Immature natural killer cell (primary cell): Measurements from ENCODE around the gene LRRC8C. TPM values are rescaled to one million over a fixed set of nuclear protein-coding genes. Genes with fewer than 3 reads are reported as not detected.

Experiments
- DNase-seq, 3 donors: peaks; one replicate each; pipeline ENCODE4 v3.0.0; 2022; ENCODE audit warnings: mixed read lengths in 1 of 3
- H3K27ac Mint-ChIP-seq, 6 donors: one replicate each; pipeline ENCODE4 v1.8.0; 2020; ENCODE audit warnings: mixed read lengths in 6 of 6, mild to moderate bottlenecking in 5 of 6, inconsistent platforms in 4 of 6, moderate library complexity in 3 of 6
- H3K27me3 Mint-ChIP-seq, 3 donors: one replicate each; pipeline ENCODE4 v1.8.0; 2020 to 2021; ENCODE audit warnings: low read depth in 3 of 3, mild to moderate bottlenecking in 3 of 3, mixed read lengths in 3 of 3, moderate library complexity in 3 of 3, inconsistent platforms in 1 of 3
- H3K36me3 Mint-ChIP-seq, 3 donors: one replicate each; pipeline ENCODE4 v1.8.0; 2020; ENCODE audit warnings: mixed read lengths in 3 of 3, inconsistent platforms in 2 of 3, mild to moderate bottlenecking in 2 of 3
- H3K4me1 Mint-ChIP-seq, 2 donors: one replicate each; pipeline ENCODE4 v1.8.0; 2020; ENCODE audit warnings: inconsistent platforms in 2 of 2, mild to moderate bottlenecking in 2 of 2, mixed read lengths in 2 of 2, moderate library complexity in 1 of 2
- H3K4me3 Mint-ChIP-seq, 5 donors: one replicate each; pipeline ENCODE4 v1.8.0; 2020; ENCODE audit warnings: mild to moderate bottlenecking in 5 of 5, mixed read lengths in 5 of 5, inconsistent platforms in 3 of 5, moderate library complexity in 3 of 5
- H3K9me3 Mint-ChIP-seq, 6 donors: one replicate each; pipeline ENCODE4 v1.8.0; 2020; ENCODE audit warnings: mild to moderate bottlenecking in 6 of 6, mixed read lengths in 6 of 6, inconsistent platforms in 4 of 6, moderate library complexity in 3 of 6
- polyA plus RNA-seq, 3 donors: library from polyadenylated mRNA; unstranded; fragments of 300-500 nt; fragmentation: Illumina TruSeq; gene quantifications; one replicate each; pipeline ENCODE4 v1.2.3, GENCODE V29; 2021

The LRRC8C gene
- polyA plus RNA-seq, 3 donors from 2014 or later: 3.5 to 7.3 (median 4.1) TPM

GRCh38 chr1:89633248-89633799 lies 404 bp downstream of the LRRC8C start:
- H3K36me3 Mint-ChIP-seq: peaks cover 0 to 4% (median 0%) of the 10 kb centered on the region in 3 donors
- peak; percentile 79 to 81 (median 81) for DNase-seq
- H3K27ac Mint-ChIP-seq: peak overlapping the region; percentile 75 to 91 (median 86)
- H3K4me3 Mint-ChIP-seq: peak overlapping the region; percentile 88 to 96 (median 90)
- H3K27me3 Mint-ChIP-seq: peaks cover 4 to 18% (median 6%) of the 10 kb centered on the region in 3 donors
- H3K9me3 Mint-ChIP-seq: no peaks in the 10 kb centered on the region
- peaks cover 55 to 78% of the 10 kb centered on the region in 2 donors for H3K4me1 Mint-ChIP-seq

GRCh38 chr1:89633800-89634625 lies 1.1 kb downstream of the LRRC8C start:
- Mint-ChIP-seq H3K27me3 (peaks cover 4 to 18% (median 6%) of the 10 kb centered on the region in 3 donors), H3K4me1 (peaks cover 55 to 81% of the 10 kb centered on the region in 2 donors), H3K9me3 (no peaks in the 10 kb centered on the region), H3K27ac (peak overlapping the region; percentile 75 to 91 (median 86)), H3K36me3 (no peaks in the 10 kb centered on the region), H3K4me3 (peak overlapping the region; percentile 88 to 96 (median 90))
- peak in 2 of 3 donors; percentile 14 to 15 for DNase-seq

- Mint-ChIP-seq H3K27me3 (peaks cover 4 to 18% (median 6%) of the 10 kb centered on the region in 3 donors), H3K9me3 (no peaks in the 10 kb centered on the region), H3K4me1 (peaks cover 55 to 83% of the 10 kb centered on the region in 2 donors), H3K4me3 (peak overlapping the region in 3 of 5 donors; percentile 20 to 48 (median 40)), H3K36me3 (no peaks in the 10 kb centered on the region), H3K27ac (peak overlapping the region in 4 of 6 donors; percentile 40 to 70 (median 64))
- no peak for DNase-seq
Observed at GRCh38 chr1:89635825-89636815, 3.2 kb downstream of the LRRC8C start.

- peaks cover 2 to 11% (median 4%) of the 10 kb centered on the region in 3 donors for H3K27me3 Mint-ChIP-seq
- no peak for DNase-seq
- no peak overlapping the region for H3K4me3 Mint-ChIP-seq
- peak overlapping the region in 3 of 6 donors; percentile 37 to 65 (median 47) for H3K27ac Mint-ChIP-seq
- H3K36me3 Mint-ChIP-seq: no peaks in the 10 kb centered on the region
- peaks cover 0 to 1% (median 0%) of the 10 kb centered on the region in 6 donors for H3K9me3 Mint-ChIP-seq
- H3K4me1 Mint-ChIP-seq: peaks cover 49 to 82% of the 10 kb centered on the region in 2 donors
Observed at GRCh38 chr1:89637496-89637895, 4.6 kb downstream of the LRRC8C start.

DNA sequence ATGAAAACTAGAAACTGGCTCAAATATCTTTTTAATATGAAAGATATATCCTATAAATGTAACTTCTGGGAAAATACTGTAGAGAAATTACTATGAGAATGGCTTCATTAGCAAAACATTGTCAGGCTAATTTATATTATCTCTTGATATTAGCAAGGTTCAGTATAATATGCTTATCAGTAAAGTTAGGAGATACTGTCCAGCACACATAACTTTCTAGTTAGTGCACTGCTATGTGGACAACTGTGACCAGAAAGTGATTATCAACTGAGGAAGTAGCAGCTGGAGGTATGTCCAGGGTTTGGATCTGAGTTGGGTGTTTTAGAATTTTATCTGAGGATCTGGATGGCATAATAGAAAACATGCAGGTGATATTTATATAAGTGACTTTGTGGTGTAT lies 7.5 kb downstream of the LRRC8C start:
- DNase-seq: no peak
- Mint-ChIP-seq H3K27ac (no peak overlapping the region), H3K4me3 (no peak overlapping the region), H3K4me1 (peaks cover 48 to 83% of the 10 kb centered on the region in 2 donors), H3K36me3 (peaks cover 4 to 6% (median 4%) of the 10 kb centered on the region in 3 donors), H3K27me3 (no peaks in the 10 kb centered on the region), H3K9me3 (peaks cover under 1 to 5% (median 4%) of the 10 kb centered on the region in 6 donors)

- peaks cover 4 to 17% (median 8%) of the 10 kb centered on the region in 6 donors for H3K9me3 Mint-ChIP-seq
- peaks cover 37 to 74% of the 10 kb centered on the region in 2 donors for H3K4me1 Mint-ChIP-seq
- peaks cover 0 to 2% (median 0%) of the 10 kb centered on the region in 3 donors for H3K27me3 Mint-ChIP-seq
- H3K36me3 Mint-ChIP-seq: peaks cover 4 to 13% (median 8%) of the 10 kb centered on the region in 3 donors
- peak overlapping the region in 2 of 6 donors; percentile 5 to 32 for H3K27ac Mint-ChIP-seq
- H3K4me3 Mint-ChIP-seq: no peak overlapping the region
- no peak for DNase-seq
Observed at GRCh38 chr1:89641781-89642180, 8.9 kb downstream of the LRRC8C start.

GRCh38 chr1:89643577-89643976 lies 10.7 kb downstream of the LRRC8C start:
- peaks cover 4 to 17% (median 8%) of the 10 kb centered on the region in 6 donors for H3K9me3 Mint-ChIP-seq
- H3K27me3 Mint-ChIP-seq: peaks cover 0 to 2% (median 0%) of the 10 kb centered on the region in 3 donors
- no peak for DNase-seq
- no peak overlapping the region for H3K4me3 Mint-ChIP-seq
- peaks cover 4 to 17% (median 12%) of the 10 kb centered on the region in 3 donors for H3K36me3 Mint-ChIP-seq
- peaks cover 24 to 67% of the 10 kb centered on the region in 2 donors for H3K4me1 Mint-ChIP-seq
- no peak overlapping the region for H3K27ac Mint-ChIP-seq

- DNase-seq: no peak
- Mint-ChIP-seq H3K4me1 (peaks cover 27 to 72% of the 10 kb centered on the region in 2 donors), H3K36me3 (peaks cover 4 to 17% (median 15%) of the 10 kb centered on the region in 3 donors), H3K27me3 (peaks cover 0 to 2% (median 0%) of the 10 kb centered on the region in 3 donors), H3K9me3 (peaks cover 4 to 17% (median 8%) of the 10 kb centered on the region in 6 donors), H3K4me3 (no peak overlapping the region), H3K27ac (peak overlapping the region in 1 of 6 donors; percentile 23)
Observed at GRCh38 chr1:89644119-89644814, 11.3 kb downstream of the LRRC8C start.

GRCh38 chr1:89646259-89646658 lies 13.3 kb downstream of the LRRC8C start:
- Mint-ChIP-seq H3K9me3 (peaks cover 4 to 17% (median 8%) of the 10 kb centered on the region in 6 donors), H3K27ac (no peak overlapping the region), H3K36me3 (peaks cover 4 to 17% (median 15%) of the 10 kb centered on the region in 3 donors), H3K27me3 (peaks cover 0 to 2% (median 0%) of the 10 kb centered on the region in 3 donors), H3K4me1 (peaks cover 37 to 72% of the 10 kb centered on the region in 2 donors), H3K4me3 (no peak overlapping the region)
- DNase-seq: no peak

GRCh38 chr1:89649783-89650182 lies 16.9 kb downstream of the LRRC8C start:
- peaks cover 4 to 19% (median 17%) of the 10 kb centered on the region in 3 donors for H3K36me3 Mint-ChIP-seq
- H3K9me3 Mint-ChIP-seq: peaks cover 4 to 17% (median 8%) of the 10 kb centered on the region in 6 donors
- no peak overlapping the region for H3K4me3 Mint-ChIP-seq
- no peak for DNase-seq
- peak overlapping the region in 5 of 6 donors; percentile 3 to 50 (median 42) for H3K27ac Mint-ChIP-seq
- peaks cover 42 to 79% of the 10 kb centered on the region in 2 donors for H3K4me1 Mint-ChIP-seq
- peaks cover 0 to 2% (median 0%) of the 10 kb centered on the region in 3 donors for H3K27me3 Mint-ChIP-seq

DNA sequence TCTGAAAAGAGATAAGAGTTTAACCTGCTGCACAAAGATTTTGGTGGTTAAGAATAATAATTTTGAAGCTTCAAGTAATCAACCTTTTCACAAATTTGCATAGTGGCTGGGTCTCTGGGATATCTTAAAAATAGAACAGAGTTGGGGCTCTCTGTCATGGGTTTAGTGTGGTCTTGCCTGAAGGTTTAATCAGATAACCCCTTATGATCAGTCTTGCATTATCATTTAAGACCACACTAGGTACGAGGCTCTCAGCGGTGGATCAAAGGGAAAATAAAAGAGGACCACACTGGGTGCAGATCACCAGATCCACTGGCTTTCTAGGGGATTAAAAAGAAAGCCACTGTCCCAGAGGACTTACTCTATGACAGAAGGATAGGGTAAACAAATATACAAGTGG lies 19.5 kb downstream of the LRRC8C start:
- Mint-ChIP-seq H3K9me3 (no peaks in the 10 kb centered on the region), H3K36me3 (peaks cover 0 to 7% (median 0%) of the 10 kb centered on the region in 3 donors)
- DNase-seq: no peak

GRCh38 chr1:89657886-89658285 lies 25.0 kb downstream of the LRRC8C start:
- Mint-ChIP-seq H3K36me3 (no peaks in the 10 kb centered on the region), H3K4me3 (peak overlapping the region; percentile 18 to 57 (median 48)), H3K9me3 (peaks cover 0 to 2% (median 0%) of the 10 kb centered on the region in 6 donors)

More for the DNA sequence above, 19.5 kb downstream of the LRRC8C start:
- Mint-ChIP-seq H3K27ac (peak overlapping the region in 4 of 6 donors; percentile 15 to 68 (median 36)), H3K4me3 (no peak overlapping the region), H3K4me1 (peaks cover 64 to 90% of the 10 kb centered on the region in 2 donors), H3K27me3 (no peaks in the 10 kb centered on the region)

More at GRCh38 chr1:89657886-89658285, 25.0 kb downstream of the LRRC8C start:
- peaks cover 79 to 98% of the 10 kb centered on the region in 2 donors for H3K4me1 Mint-ChIP-seq
- DNase-seq: peak; percentile 18 to 41 (median 31)
- H3K27ac Mint-ChIP-seq: peak overlapping the region; percentile 17 to 81 (median 70)
- H3K27me3 Mint-ChIP-seq: peaks cover 0 to 6% (median 0%) of the 10 kb centered on the region in 3 donors
